Measurements from ENCODE around the gene RNH1. TPM values are rescaled to one million over a fixed set of nuclear protein-coding genes. Genes with fewer than 3 reads are reported as not detected.

The RNH1 gene
- polyA plus RNA-seq, 1 of the 3 experiments (the other 2 are of a cell fraction): 147 TPM

DNA sequence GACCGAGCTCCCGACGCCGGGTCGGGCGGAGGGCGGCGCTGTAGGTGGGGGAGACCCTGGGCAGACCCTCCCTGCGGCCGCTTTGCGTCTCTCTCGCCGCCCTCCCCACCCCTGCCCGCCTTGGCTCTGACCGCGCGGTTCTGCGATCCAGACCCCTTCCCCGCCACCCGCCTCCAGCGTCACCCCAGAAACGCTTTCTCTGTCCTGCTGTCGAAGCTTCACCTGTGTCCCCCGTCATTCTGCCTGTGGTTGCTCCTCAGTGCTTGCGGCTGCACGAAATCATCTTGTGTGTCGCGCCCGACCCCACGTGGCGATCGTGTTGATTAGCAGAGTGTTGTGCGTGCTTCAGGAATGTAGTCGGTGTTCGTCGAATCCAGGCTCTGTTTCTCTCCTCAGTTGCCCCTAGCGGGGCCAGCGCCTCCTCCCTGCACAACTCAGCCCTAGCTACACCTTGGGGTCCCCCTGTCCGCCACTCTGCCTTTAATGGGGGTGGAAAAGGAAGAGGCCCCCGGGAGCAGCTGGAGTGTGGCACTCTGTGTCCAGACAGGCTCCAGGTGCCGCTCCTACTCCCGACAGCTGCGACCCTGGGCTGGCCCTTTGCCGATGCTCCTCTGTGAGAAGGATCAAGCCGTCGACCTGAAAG, 56.1 kb downstream of the RNH1 start:
- ChIA-PET CTCF (interaction anchor here (0.8 to 6.5 kb wide), 9 partner anchors 12 to 145 kb away, joined by 3 to 77 read pairs (median 4); no protein-coding TSS in a partner anchor), POLR2A (no interaction called here)
- no peaks in the 10 kb centered on the region for H3K9me3 ChIP-seq
- H3F3A ChIP-seq (replicated peaks; ENCODE audit: insufficient read depth): peaks cover 10% of the 10 kb centered on the region
- peak overlapping the region; percentile 77 to 92 for H3K4me3 ChIP-seq (ENCODE audit: low read depth in 2 of 2, low read length in 1 of 2)
- H3K79me2 ChIP-seq (ENCODE audit: insufficient read depth): peaks cover 50% of the 10 kb centered on the region
- DNase-seq: peak; percentile 69
- peaks cover 6 to 16% of the 10 kb centered on the region in 2 experiments for H3K36me3 ChIP-seq (replicated peaks in 1 of 2; ENCODE audit: control insufficient read depth in 1 of 2, insufficient read depth in 2 of 2, low read length in 1 of 2)
- peak overlapping the region; percentile 99 for H3K4me2 ChIP-seq
- H3K9me2 ChIP-seq: no peaks in the 10 kb centered on the region
- H3K27ac ChIP-seq (ENCODE audit: low read depth in 2 of 2, low read length in 1 of 2): peak overlapping the region in 1 of 2 experiments; percentile 44; a peak in 1 of 4 replicates
- no peaks in the 10 kb centered on the region for H3K27me3 ChIP-seq (ENCODE audit: insufficient read depth)
- WGBS (ENCODE audit: low lambda C conversion rate): 8% methylated on average over 15 of the region's 46 CpGs
- peaks cover 11% of the 10 kb centered on the region for H4K20me1 ChIP-seq (ENCODE audit: insufficient read depth)
- H3K9ac ChIP-seq: peak overlapping the region; percentile 86
- peaks cover 6 to 24% of the 10 kb centered on the region in 2 experiments; a peak in 2 of 4 replicates for H3K4me1 ChIP-seq (ENCODE audit: control insufficient read depth in 1 of 2, insufficient read depth in 2 of 2, low read depth in 1 of 2, low read length in 1 of 2)
- H2AFZ ChIP-seq (ENCODE audit: low read depth): no peak overlapping the region
- TF ChIP-seq YY1 (IDR thresholded peaks at IDR 0.05; ENCODE audit: low read depth) (no peak), GABPA (IDR thresholded peaks at IDR 0.05; ENCODE audit: low read depth) (no peak), MXI1 (IDR thresholded peaks at IDR 0.05; ENCODE audit: low read depth, low read length) (peak; percentile 95), GATA2 (CRISPR knock-in tag; IDR thresholded peaks at IDR 0.05) (peak; percentile 71), IRF3 (IDR thresholded peaks at IDR 0.05; ENCODE audit: low read depth, low read length) (no peak), FOXJ3 (CRISPR knock-in tag; IDR thresholded peaks at IDR 0.05) (no peak), JUND (IDR thresholded peaks at IDR 0.05) (no peak), TAF1 (IDR thresholded peaks at IDR 0.05; ENCODE audit: borderline replicate concordance, low read depth, low read length) (no peak), EP300 (IDR thresholded peaks at IDR 0.05; ENCODE audit: borderline replicate concordance in 1 of 2, low read depth in 1 of 2, low read length in 1 of 2) (no peak), TEAD4 (IDR thresholded peaks at IDR 0.05; ENCODE audit: borderline replicate concordance, insufficient read depth) (no peak), NFIC (IDR thresholded peaks at IDR 0.05; ENCODE audit: borderline replicate concordance) (no peak), SIN3A (IDR thresholded peaks at IDR 0.05; ENCODE audit: borderline replicate concordance, low read depth, low read length) (0 out of 2 replicates have a peak, but pooled peaks have one; percentile 49), RCOR1 (IDR thresholded peaks at IDR 0.05; ENCODE audit: low read length) (no peak), CHD2 (IDR thresholded peaks at IDR 0.05; ENCODE audit: low read length, partially characterized antibody) (no peak), ELF1 (IDR thresholded peaks at IDR 0.05) (no peak), RXRA (IDR thresholded peaks at IDR 0.05; ENCODE audit: borderline replicate concordance, low read depth) (no peak), MAX (IDR thresholded peaks at IDR 0.05; ENCODE audit: low read depth) (peak; percentile 83), RFX5 (IDR thresholded peaks at IDR 0.05; ENCODE audit: low read length) (no peak)
- TF ChIP-seq, protein P1, sequence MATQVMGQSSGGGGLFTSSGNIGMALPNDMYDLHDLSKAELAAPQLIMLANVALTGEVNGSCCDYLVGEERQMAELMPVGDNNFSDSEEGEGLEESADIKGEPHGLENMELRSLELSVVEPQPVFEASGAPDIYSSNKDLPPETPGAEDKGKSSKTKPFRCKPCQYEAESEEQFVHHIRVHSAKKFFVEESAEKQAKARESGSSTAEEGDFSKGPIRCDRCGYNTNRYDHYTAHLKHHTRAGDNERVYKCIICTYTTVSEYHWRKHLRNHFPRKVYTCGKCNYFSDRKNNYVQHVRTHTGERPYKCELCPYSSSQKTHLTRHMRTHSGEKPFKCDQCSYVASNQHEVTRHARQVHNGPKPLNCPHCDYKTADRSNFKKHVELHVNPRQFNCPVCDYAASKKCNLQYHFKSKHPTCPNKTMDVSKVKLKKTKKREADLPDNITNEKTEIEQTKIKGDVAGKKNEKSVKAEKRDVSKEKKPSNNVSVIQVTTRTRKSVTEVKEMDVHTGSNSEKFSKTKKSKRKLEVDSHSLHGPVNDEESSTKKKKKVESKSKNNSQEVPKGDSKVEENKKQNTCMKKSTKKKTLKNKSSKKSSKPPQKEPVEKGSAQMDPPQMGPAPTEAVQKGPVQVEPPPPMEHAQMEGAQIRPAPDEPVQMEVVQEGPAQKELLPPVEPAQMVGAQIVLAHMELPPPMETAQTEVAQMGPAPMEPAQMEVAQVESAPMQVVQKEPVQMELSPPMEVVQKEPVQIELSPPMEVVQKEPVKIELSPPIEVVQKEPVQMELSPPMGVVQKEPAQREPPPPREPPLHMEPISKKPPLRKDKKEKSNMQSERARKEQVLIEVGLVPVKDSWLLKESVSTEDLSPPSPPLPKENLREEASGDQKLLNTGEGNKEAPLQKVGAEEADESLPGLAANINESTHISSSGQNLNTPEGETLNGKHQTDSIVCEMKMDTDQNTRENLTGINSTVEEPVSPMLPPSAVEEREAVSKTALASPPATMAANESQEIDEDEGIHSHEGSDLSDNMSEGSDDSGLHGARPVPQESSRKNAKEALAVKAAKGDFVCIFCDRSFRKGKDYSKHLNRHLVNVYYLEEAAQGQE (IDR thresholded peaks at IDR 0.05; ENCODE audit: low read depth, low read length): no peak
- TF ChIP-seq, protein P2, sequence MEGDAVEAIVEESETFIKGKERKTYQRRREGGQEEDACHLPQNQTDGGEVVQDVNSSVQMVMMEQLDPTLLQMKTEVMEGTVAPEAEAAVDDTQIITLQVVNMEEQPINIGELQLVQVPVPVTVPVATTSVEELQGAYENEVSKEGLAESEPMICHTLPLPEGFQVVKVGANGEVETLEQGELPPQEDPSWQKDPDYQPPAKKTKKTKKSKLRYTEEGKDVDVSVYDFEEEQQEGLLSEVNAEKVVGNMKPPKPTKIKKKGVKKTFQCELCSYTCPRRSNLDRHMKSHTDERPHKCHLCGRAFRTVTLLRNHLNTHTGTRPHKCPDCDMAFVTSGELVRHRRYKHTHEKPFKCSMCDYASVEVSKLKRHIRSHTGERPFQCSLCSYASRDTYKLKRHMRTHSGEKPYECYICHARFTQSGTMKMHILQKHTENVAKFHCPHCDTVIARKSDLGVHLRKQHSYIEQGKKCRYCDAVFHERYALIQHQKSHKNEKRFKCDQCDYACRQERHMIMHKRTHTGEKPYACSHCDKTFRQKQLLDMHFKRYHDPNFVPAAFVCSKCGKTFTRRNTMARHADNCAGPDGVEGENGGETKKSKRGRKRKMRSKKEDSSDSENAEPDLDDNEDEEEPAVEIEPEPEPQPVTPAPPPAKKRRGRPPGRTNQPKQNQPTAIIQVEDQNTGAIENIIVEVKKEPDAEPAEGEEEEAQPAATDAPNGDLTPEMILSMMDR (IDR thresholded peaks at IDR 0.05): peak; percentile 27; the same call in 1 of the 2 replicates
- TF ChIP-seq, protein P3, sequence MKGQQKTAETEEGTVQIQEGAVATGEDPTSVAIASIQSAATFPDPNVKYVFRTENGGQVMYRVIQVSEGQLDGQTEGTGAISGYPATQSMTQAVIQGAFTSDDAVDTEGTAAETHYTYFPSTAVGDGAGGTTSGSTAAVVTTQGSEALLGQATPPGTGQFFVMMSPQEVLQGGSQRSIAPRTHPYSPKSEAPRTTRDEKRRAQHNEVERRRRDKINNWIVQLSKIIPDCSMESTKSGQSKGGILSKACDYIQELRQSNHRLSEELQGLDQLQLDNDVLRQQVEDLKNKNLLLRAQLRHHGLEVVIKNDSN (IDR thresholded peaks at IDR 0.05; ENCODE audit: borderline replicate concordance, low read depth): no peak
- TF ChIP-seq, protein P4, sequence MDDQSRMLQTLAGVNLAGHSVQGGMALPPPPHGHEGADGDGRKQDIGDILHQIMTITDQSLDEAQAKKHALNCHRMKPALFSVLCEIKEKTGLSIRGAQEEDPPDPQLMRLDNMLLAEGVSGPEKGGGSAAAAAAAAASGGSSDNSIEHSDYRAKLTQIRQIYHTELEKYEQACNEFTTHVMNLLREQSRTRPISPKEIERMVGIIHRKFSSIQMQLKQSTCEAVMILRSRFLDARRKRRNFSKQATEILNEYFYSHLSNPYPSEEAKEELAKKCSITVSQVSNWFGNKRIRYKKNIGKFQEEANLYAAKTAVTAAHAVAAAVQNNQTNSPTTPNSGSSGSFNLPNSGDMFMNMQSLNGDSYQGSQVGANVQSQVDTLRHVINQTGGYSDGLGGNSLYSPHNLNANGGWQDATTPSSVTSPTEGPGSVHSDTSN (IDR thresholded peaks at IDR 0.05): no peak
- TF ChIP-seq, protein P5, sequence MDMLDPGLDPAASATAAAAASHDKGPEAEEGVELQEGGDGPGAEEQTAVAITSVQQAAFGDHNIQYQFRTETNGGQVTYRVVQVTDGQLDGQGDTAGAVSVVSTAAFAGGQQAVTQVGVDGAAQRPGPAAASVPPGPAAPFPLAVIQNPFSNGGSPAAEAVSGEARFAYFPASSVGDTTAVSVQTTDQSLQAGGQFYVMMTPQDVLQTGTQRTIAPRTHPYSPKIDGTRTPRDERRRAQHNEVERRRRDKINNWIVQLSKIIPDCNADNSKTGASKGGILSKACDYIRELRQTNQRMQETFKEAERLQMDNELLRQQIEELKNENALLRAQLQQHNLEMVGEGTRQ (IDR thresholded peaks at IDR 0.05; ENCODE audit: borderline replicate concordance, low read depth, low read length): no peak

All from SK-N-SH (cell line).